SH-SY5Y (cell line): ENCODE results near the gene MLF2.
A peak's percentile ranks its signal among the peaks of the same experiment; 100 is the strongest.

ENCODE experiments used
- GATA2 ChIP-seq: IDR thresholded peaks from 2 replicates; pipeline ENCODE4 v1.6.1; 2011; ENCODE audit warnings: mild to moderate bottlenecking, low read depth, low read length
- GATA3 ChIP-seq: IDR thresholded peaks from 2 replicates; pipeline ENCODE4 v1.6.1; 2011; ENCODE audit warnings: low read depth, mild to moderate bottlenecking, low read length, moderate library complexity

The MLF2 gene

DNA sequence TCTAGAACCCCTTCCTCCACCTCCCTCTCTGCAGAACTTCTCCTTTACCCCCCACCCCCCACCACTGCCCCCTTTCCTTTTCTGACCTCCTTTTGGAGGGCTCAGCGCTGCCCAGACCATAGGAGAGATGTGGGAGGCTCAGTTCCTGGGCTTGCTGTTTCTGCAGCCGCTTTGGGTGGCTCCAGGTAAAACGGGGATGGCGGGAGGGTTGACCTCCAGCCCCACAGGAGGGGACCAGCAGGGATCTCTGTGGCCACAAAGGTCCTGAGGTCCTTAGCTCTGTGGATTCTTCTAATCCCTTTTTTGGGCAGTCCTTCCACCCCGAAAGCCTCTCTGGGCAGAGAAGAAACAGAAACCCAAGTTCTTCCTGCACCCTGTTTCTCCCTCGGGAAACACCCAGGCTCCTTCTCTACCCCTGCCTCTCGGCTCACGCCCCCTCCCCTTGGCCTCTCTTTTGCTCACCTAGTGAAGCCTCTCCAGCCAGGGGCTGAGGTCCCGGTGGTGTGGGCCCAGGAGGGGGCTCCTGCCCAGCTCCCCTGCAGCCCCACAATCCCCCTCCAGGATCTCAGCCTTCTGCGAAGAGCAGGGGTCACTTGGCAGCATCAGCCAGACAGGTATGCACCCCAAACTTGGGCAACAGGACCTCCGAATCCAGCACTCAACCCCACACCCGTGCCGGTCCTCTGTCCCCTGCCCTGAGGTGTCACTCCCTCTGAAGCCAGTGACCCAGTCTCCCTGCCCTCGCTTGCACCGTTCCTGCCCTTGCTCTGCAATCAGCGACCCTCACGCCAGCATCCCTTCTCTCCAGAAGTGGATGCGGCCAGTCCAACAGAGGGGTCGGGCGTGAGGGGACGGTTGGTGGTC lies 20.0 kb upstream of the MLF2 start:
- TF ChIP-seq GATA3 (no peak), GATA2 (no peak)

GRCh38 chr12:6772331-6772695 lies 19.4 kb upstream of the MLF2 start, which contains the start of gene LAG3:
Gene LAG3, plus strand, starts transcription at chr12:6772520. Its CDS starts 333 bp downstream, at chr12:6772853.
- TF ChIP-seq GATA2 (no peak), GATA3 (no peak)

DNA sequence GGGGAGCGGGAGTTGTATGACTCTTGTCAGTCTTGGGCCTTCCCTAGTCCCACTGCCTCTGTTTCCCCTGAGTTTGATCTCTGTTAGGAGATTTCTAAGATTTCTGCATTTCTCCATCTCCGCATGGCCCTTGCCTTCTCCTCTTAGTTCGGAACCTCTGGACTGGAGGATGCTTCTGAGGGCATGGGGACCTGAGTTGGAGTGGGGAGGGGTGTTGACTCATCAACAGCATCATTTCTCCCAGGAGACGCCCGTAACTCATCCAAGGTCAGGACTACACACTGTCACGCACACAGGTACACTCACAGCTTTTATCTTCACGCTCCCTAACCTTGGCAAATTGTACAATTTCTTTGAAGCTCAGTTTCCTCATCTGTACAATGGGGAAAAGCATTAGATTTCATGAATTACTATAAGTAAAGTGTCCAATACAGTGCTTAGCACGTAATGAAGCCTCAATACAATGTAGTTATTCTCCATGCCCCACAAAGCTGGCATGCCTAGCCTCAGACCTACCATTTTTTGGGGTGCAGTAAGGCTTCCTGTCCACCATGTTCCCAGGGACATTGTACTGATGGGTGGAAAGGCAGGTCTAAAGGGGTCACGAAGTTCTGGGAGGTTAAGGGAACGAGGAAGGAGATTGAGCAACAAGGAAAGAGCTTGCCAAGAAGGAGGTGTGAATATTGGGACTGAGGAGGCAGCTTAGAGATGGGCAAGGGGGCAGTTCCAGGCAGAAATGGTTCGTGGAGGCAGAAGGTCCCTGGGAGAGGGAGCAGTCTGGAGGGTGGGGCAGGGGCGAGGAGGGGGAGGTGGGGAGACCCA lies 18.8 kb upstream of the MLF2 start:
- TF ChIP-seq GATA3 (no peak), GATA2 (no peak)

GRCh38 chr12:6771091-6771495 lies 18.2 kb upstream of the MLF2 start:
- no peak for TF ChIP-seq GATA2
- no peak for TF ChIP-seq GATA3

DNA sequence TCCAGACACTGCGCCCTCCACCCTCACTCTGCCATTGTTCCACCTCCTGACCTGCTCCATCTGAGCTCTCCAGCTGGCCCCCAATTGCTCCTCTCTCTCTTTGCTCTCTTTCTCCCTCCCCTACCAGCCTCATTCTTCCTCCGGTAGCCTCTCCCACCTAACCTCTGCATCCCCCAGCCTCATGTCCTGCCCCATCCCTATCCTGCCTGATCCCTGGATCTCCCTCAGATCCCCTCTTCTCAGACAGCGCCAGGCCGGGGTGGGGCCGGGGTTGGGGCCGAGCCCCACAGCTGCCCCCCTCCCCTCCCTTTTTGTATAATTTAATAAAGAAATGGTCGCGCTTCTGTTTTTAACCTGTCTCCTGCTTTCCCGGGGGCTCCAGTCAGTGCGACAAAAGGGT lies 17.7 kb upstream of the MLF2 start:
- TF ChIP-seq GATA2 (no peak), GATA3 (no peak)

- TF ChIP-seq GATA3, result no peak
- no peak for TF ChIP-seq GATA2
These were observed 17.2 kb upstream of the MLF2 start for GRCh38 chr12:6770094-6770493.

- TF ChIP-seq GATA3, result no peak
- no peak for TF ChIP-seq GATA2
These were observed 16.7 kb upstream of the MLF2 start for GRCh38 chr12:6769666-6770065.

DNA sequence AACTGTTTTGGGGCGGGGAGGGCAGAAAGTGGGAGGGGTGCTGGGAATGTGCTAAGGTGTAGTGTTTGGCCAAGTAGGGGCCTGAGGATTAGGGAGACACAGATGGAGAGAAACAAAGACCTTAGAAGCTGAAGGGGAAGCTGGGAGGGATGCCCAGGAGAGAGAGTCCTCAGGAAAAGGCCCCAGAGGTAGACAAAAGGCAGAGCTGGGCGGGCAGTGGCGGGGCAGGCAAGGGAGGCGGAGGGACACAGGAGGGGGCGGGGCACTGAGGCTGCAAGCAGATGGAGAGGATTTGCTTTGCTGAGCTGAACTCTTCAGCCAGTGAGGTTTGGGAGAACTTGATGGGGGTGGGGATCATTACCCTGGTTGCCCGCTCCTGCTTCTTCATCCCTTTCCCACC lies 16.0 kb upstream of the MLF2 start:
- TF ChIP-seq GATA3 (no peak), GATA2 (no peak)

- TF ChIP-seq GATA3 (no peak), GATA2 (no peak)
These were observed 15.5 kb upstream of the MLF2 start for GRCh38 chr12:6768437-6768914.

DNA sequence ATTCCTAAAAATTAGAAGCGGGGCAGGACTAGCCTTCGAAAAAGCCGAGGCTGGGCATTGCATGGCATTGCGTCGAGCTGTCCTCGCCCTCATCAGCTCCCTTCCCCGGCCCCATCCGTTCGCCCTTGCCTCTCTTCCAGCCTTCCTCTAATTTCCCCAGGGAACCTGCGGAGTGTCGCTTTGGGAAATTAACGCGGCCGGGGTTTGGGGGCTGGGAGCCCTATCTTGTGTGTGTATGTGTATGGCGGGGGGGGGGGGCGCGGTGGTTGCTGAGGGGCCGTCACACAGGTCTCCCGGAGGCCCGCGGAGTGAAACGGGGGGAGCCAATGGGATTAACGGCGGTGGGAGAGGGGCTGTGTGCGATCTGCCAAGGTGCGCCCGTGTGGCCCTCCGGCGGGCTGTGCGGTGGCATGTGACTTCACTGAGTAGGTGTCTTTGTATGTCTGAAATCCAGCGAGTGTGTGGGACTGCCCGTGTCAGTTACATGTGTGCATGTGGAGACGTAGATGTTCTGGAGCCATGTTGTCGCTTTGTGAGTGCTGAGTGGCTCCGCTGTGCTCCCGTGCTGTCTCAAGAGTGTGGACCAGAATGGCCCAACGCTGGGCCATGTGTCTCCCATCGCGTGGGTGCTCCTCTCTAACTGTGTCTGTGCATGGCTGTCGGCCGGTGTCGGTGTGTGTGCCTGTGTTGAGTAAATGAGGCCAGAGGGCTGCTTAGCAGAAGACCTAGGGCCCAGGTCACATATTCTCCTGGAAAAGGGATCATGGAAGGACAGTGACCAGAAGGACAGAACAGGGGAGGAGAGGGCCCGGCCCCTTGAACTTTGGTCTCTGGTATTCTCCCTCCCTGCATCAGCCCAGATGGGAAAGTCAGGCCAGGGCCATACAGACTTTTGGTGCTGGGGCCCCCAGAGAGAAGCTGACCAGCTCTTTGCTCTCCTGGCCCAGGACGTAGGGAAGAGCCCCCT lies 14.7 kb upstream of the MLF2 start:
- TF ChIP-seq GATA2 (no peak), GATA3 (no peak)

- no peak for TF ChIP-seq GATA2
- TF ChIP-seq GATA3, result no peak
These were observed 13.9 kb upstream of the MLF2 start for GRCh38 chr12:6766651-6767349.

GRCh38 chr12:6765634-6766581 lies 13.0 kb upstream of the MLF2 start, which contains the start of gene PTMS:
Gene PTMS, plus strand, starts transcription at chr12:6766363. Its CDS starts 343 bp downstream, at chr12:6766706.
- TF ChIP-seq GATA3 (no peak), GATA2 (peak; percentile 66; the same call in 1 of the 2 replicates)
